GM23248 (cell line): ENCODE results near the gene SLPI. TPM values are rescaled to one million over a fixed set of nuclear protein-coding genes. Genes with fewer than 3 reads are reported as not detected.
A peak's percentile ranks its signal among the peaks of the same experiment; 100 is the strongest.

Experiments
- DNase-seq: peaks from one replicate; pipeline ENCODE4 v3.0.0-alpha.2; 2015
- H2AFZ ChIP-seq: fragments of 200-600 bp; sonication (generic); 2 replicates; pipeline ENCODE4 v1.6.1; 2016; ENCODE audit warnings: antibody characterized with exemption
- H3F3A ChIP-seq: fragments of 200-600 bp; sonication (generic); 2 replicates; pipeline ENCODE4 v1.6.1; 2016; ENCODE audit warnings: mild to moderate bottlenecking, antibody characterized with exemption, mixed run types; ENCODE audit not compliant: insufficient read depth
- H3K27ac ChIP-seq: fragments of 200-600 bp; sonication (generic); 2 replicates; pipeline ENCODE4 v1.5.1; 2016; ENCODE audit warnings: mild to moderate bottlenecking
- H3K27me3 ChIP-seq: fragments of 200-600 bp; sonication (generic); replicated peaks from 2 replicates; pipeline ENCODE4 v1.6.1; 2016; ENCODE audit warnings: mild to moderate bottlenecking; ENCODE audit not compliant: insufficient read depth
- H3K36me3 ChIP-seq: fragments of 200-600 bp; sonication (generic); 2 replicates; pipeline ENCODE4 v1.6.1; 2016; ENCODE audit warnings: low read depth, mild to moderate bottlenecking
- H3K4me1 ChIP-seq: fragments of 200-600 bp; sonication (generic); 2 replicates; pipeline ENCODE4 v1.6.1; 2016; ENCODE audit warnings: mild to moderate bottlenecking; ENCODE audit not compliant: insufficient read depth
- H3K4me2 ChIP-seq: fragments of 200-600 bp; sonication (generic); one replicate; pipeline ENCODE4 v1.6.1; 2016; ENCODE audit warnings: mild to moderate bottlenecking; ENCODE audit not compliant: unreplicated experiment
- H3K4me3 ChIP-seq: fragments of 200-600 bp; sonication (generic); 2 replicates; pipeline ENCODE4 v1.5.1; 2016; ENCODE audit warnings: mild to moderate bottlenecking
- H3K79me2 ChIP-seq: fragments of 200-600 bp; sonication (generic); 2 replicates; pipeline ENCODE4 v1.6.1; 2016; ENCODE audit warnings: mild to moderate bottlenecking; ENCODE audit not compliant: insufficient read depth
- H3K9ac ChIP-seq: fragments of 200-600 bp; sonication (generic); 2 replicates; pipeline ENCODE4 v1.6.1; 2016; ENCODE audit warnings: mild to moderate bottlenecking
- H3K9me2 ChIP-seq: fragments of 200-600 bp; sonication (generic); 2 replicates; pipeline ENCODE4 v1.6.1; 2016; ENCODE audit warnings: mixed run types, mild to moderate bottlenecking, moderate library complexity; ENCODE audit not compliant: insufficient read depth
- H3K9me3 ChIP-seq: fragments of 200-600 bp; sonication (generic); one replicate; pipeline ENCODE4 v1.6.1; 2017; ENCODE audit warnings: low read depth
- H4K20me1 ChIP-seq: fragments of 200-600 bp; sonication (generic); 2 replicates; pipeline ENCODE4 v1.6.0; 2016; ENCODE audit not compliant: insufficient read depth
- EZH2 ChIP-seq: fragments of 200-600 bp; sonication (generic); IDR thresholded peaks from 2 replicates; pipeline ENCODE4 v1.6.1; 2018; ENCODE audit warnings: antibody characterized with exemption, mild to moderate bottlenecking; ENCODE audit not compliant: insufficient read depth, poor library complexity, severe bottlenecking
- EZH2phosphoT487 ChIP-seq: fragments of 200-600 bp; sonication (generic); IDR thresholded peaks from 2 replicates; pipeline ENCODE4 v1.6.1; 2018; ENCODE audit warnings: antibody characterized with exemption, moderate library complexity, mild to moderate bottlenecking, low read depth; ENCODE audit not compliant: insufficient read depth
- WGBS, 2 experiments: methylation state at CpG; one replicate each; pipeline ENCODE4 v1.1.6; 2015 to 2017; ENCODE audit warnings: low lambda C conversion rate in 2 of 2, low coverage in 1 of 2; ENCODE audit errors: missing lambda C conversion rate in 2 of 2; 5-methylcytosine and 5-hydroxymethylcytosine counted together
- in situ Hi-C: fragments of 300-500 bp; cut with MboI; formaldehyde crosslinking; loops from 2 replicates; pipeline ENCODE4 v1.15.0; 2020
- polyA plus RNA-seq: library from polyadenylated mRNA; unstranded; fragments of >200 nt; fragmentation: Nextera tagmentation; extraction: Ambion mirVana; gene quantifications from 2 replicates; pipeline ENCODE4 v1.2.1, GENCODE V29; 2016
- total RNA-seq: library from RNA; depleted of rRNA; stranded (reverse); fragments of >200 nt; shearing (Covaris generic); gene quantifications from 2 replicates; pipeline ENCODE4 v1.2.3, GENCODE V29; 2014

Gene SLPI
- total and polyA plus RNA-seq, 2 experiments from 2014 or later: 1.7 to 3.7 TPM

GRCh38 chr20:45289942-45290676, 35.7 kb upstream of the SLPI start:
- H3K9me2 ChIP-seq: no peaks in the 10 kb centered on the region
- H4K20me1 ChIP-seq: no peaks in the 10 kb centered on the region
- no peak for TF ChIP-seq EZH2
- DNase-seq: no peak
- H3K27me3 ChIP-seq: peaks cover 18% of the 10 kb centered on the region; the same call in 1 of the 2 replicates
- no peaks in the 10 kb centered on the region for H3K79me2 ChIP-seq
- no peaks in the 10 kb centered on the region for H3F3A ChIP-seq
- no peaks in the 10 kb centered on the region for H3K36me3 ChIP-seq
- no peak overlapping the region for H3K4me3 ChIP-seq
- H3K4me2 ChIP-seq: no peak overlapping the region
- no peak overlapping the region for H3K9ac ChIP-seq
- 66 to 67% methylated on average over 13 of the region's 13 CpGs for WGBS, 2 experiments
- H3K4me1 ChIP-seq: no peaks in the 10 kb centered on the region
- no peak overlapping the region for H3K27ac ChIP-seq
- in situ Hi-C loops: loop anchor here (25.0 kb wide), 1 partner anchor 253 kb away; no protein-coding TSS in a partner anchor
- H2AFZ ChIP-seq: no peak overlapping the region
- no peaks in the 10 kb centered on the region for H3K9me3 ChIP-seq

DNA sequence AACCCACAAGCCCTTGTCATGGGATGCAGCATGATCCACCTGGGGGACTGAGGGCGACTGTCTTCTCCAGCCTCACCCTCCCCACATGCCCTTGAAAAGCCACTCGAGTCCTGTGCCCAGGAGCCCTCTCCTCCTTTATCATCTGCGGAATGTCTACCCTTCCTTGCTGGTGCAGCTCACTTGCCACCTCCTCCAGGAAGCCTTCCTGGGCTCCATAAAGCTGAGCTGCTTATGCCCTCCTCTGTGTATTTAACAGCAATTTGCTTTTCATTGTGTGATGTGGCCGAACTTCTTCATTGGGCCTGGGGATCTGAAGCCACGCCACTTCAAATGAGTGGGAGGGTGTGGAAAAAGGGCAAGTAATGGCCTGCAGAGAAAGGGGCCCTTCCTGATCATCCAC, 34.5 kb upstream of the SLPI start:
- H3K4me2 ChIP-seq: no peak overlapping the region
- H3K36me3 ChIP-seq: no peaks in the 10 kb centered on the region
- 83 to 85% methylated on average over 5 of the region's 5 CpGs for WGBS, 2 experiments
- no peak overlapping the region for H3K9ac ChIP-seq
- peaks cover 18% of the 10 kb centered on the region; the same call in 1 of the 2 replicates for H3K27me3 ChIP-seq
- H3F3A ChIP-seq: no peaks in the 10 kb centered on the region
- no peak overlapping the region for H3K4me3 ChIP-seq
- no peak overlapping the region for H2AFZ ChIP-seq
- H3K9me2 ChIP-seq: no peaks in the 10 kb centered on the region
- no peak for DNase-seq
- TF ChIP-seq EZH2 (no peak), EZH2phosphoT487 (no peak)
- in situ Hi-C loops: loop anchor here (25.0 kb wide), 1 partner anchor 252 kb away; no protein-coding TSS in a partner anchor
- H4K20me1 ChIP-seq: no peaks in the 10 kb centered on the region
- H3K9me3 ChIP-seq: no peaks in the 10 kb centered on the region
- no peaks in the 10 kb centered on the region for H3K79me2 ChIP-seq
- H3K27ac ChIP-seq: no peak overlapping the region
- H3K4me1 ChIP-seq: peaks cover 2% of the 10 kb centered on the region; the same call in 1 of the 2 replicates

- H3K79me2 ChIP-seq: no peaks in the 10 kb centered on the region
- peaks cover 7% of the 10 kb centered on the region; the same call in 1 of the 2 replicates for H3K4me1 ChIP-seq
- no peak for DNase-seq
- no peaks in the 10 kb centered on the region for H4K20me1 ChIP-seq
- H3K36me3 ChIP-seq: no peaks in the 10 kb centered on the region
- no peak overlapping the region for H3K27ac ChIP-seq
- H3K4me3 ChIP-seq: no peak overlapping the region
- no peaks in the 10 kb centered on the region for H3K9me2 ChIP-seq
- H3K9ac ChIP-seq: no peak overlapping the region
- peaks cover 18% of the 10 kb centered on the region; the same call in 1 of the 2 replicates for H3K27me3 ChIP-seq
- H3K4me2 ChIP-seq: no peak overlapping the region
- TF ChIP-seq EZH2phosphoT487: no peak
- TF ChIP-seq EZH2: no peak
- in situ Hi-C loops: loop anchor here (25.0 kb wide), 1 partner anchor 251 kb away; no protein-coding TSS in a partner anchor
- no peaks in the 10 kb centered on the region for H3F3A ChIP-seq
- H3K9me3 ChIP-seq: no peaks in the 10 kb centered on the region
- WGBS, 2 experiments: 72 to 75% methylated on average over 4 of the region's 4 CpGs
- H2AFZ ChIP-seq: no peak overlapping the region
Observed at GRCh38 chr20:45288376-45288775, 34.0 kb upstream of the SLPI start.

GRCh38 chr20:45283551-45284057, 29.2 kb upstream of the SLPI start:
- Histone ChIP-seq H3K36me3 (no peaks in the 10 kb centered on the region), H3K27me3 (peaks cover 21% of the 10 kb centered on the region; the same call in 1 of the 2 replicates), H3K9me3 (no peaks in the 10 kb centered on the region), H4K20me1 (no peaks in the 10 kb centered on the region), H3K9ac (no peak overlapping the region), H3F3A (no peaks in the 10 kb centered on the region), H3K27ac (no peak overlapping the region), H3K9me2 (no peaks in the 10 kb centered on the region), H3K79me2 (no peaks in the 10 kb centered on the region), H3K4me1 (peaks cover 9% of the 10 kb centered on the region; the same call in 1 of the 2 replicates), H3K4me2 (no peak overlapping the region), H2AFZ (no peak overlapping the region), H3K4me3 (no peak overlapping the region)
- DNase-seq: peak; percentile 61
- 7 to 8% methylated on average over 4 of the region's 4 CpGs for WGBS, 2 experiments
- TF ChIP-seq EZH2phosphoT487: no peak
- no peak for TF ChIP-seq EZH2
- in situ Hi-C loops: loop anchor here (25.0 kb wide), 1 partner anchor 246 kb away; no protein-coding TSS in a partner anchor
